ENCODE results near the gene GNPDA1.

DNA sequence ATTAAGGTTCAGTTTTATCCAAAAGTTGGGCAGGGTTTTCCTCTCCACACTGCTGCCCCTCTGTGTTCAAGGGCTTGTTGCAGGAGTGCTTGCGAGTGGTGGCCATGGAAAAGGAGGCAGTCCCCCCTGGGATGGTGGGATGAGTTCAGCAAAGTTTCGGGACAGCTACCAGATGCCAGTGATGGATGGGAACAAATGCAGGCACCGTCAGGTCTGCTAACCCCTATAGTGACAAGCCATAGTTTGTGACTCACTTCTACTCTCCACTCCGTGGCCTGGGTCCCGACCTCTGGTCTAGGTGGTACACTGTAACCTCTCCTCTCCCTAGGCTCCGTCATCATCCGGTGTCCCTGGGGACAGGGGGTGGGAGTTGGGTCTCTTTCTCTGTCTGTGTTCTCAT lies 47.8 kb downstream of the GNPDA1 start:
- TF ChIP-seq, protein P1, sequence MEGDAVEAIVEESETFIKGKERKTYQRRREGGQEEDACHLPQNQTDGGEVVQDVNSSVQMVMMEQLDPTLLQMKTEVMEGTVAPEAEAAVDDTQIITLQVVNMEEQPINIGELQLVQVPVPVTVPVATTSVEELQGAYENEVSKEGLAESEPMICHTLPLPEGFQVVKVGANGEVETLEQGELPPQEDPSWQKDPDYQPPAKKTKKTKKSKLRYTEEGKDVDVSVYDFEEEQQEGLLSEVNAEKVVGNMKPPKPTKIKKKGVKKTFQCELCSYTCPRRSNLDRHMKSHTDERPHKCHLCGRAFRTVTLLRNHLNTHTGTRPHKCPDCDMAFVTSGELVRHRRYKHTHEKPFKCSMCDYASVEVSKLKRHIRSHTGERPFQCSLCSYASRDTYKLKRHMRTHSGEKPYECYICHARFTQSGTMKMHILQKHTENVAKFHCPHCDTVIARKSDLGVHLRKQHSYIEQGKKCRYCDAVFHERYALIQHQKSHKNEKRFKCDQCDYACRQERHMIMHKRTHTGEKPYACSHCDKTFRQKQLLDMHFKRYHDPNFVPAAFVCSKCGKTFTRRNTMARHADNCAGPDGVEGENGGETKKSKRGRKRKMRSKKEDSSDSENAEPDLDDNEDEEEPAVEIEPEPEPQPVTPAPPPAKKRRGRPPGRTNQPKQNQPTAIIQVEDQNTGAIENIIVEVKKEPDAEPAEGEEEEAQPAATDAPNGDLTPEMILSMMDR (IDR thresholded peaks at IDR 0.05) = no peak
- TF ChIP-seq POLR2AphosphoS5 (IDR thresholded peaks at IDR 0.05) = no peak

Measured in suprapubic skin (tissue), 3 donors.